Endothelial cell of umbilical vein (primary cell): ENCODE measurements around the gene NOL12. TPM values are rescaled to one million over a fixed set of nuclear protein-coding genes. Genes with fewer than 3 reads are reported as not detected.
"Not testable (repeated sequence)": the region's sequence is repeated elsewhere in the genome, so short reads cannot be mapped to it uniquely, and the experiment has no call there.

Experiments
- BruUV-seq: library from RNA; stranded (reverse); fragments of 400-500 nt; replicated peaks from 2 replicates; lab custom pipeline; 2021; lab: Mats Ljungman, UMichigan
- CTCF ChIA-PET: fragments of 300-600, 350-600 bp; sonication (Branson Sonifier 250); formaldehyde crosslinking; loops from one replicate; lab custom pipeline; 2021; ENCODE audit warnings: antibody characterized with exemption, inconsistent platforms; lab: Charles Lee
- POLR2A ChIA-PET: fragments of 300-600, 350-600 bp; sonication (Branson Sonifier 250); formaldehyde crosslinking; loops from one replicate; lab custom pipeline; 2021; ENCODE audit warnings: antibody characterized with exemption, inconsistent platforms; lab: Charles Lee
- DNase-seq: peaks from one replicate; pipeline ENCODE4 v3.0.0-alpha.2; 2011; ENCODE audit warnings: low read depth, low spot score
- FAIRE-seq: peaks from 2 replicates; lab custom pipeline; 2011; peaks lifted over from hg19 to GRCh38; lab: Jason Lieb, UNC
- H2AFZ ChIP-seq: 2 replicates; pipeline ENCODE4 v1.6.0; 2012; ENCODE audit warnings: low read depth, low read length, control low read depth, inconsistent platforms
- H3K27ac ChIP-seq: 2 replicates; pipeline ENCODE4 v1.5.1; 2011; ENCODE audit warnings: low read depth, mild to moderate bottlenecking, control low read depth, low read length, moderate library complexity; ENCODE audit not compliant: insufficient read depth
- H3K27me3 ChIP-seq, 2 experiments: 2 replicates each; pipeline versions ENCODE4 v1.6.0 to v1.6.1; 2011; ENCODE audit warnings: low read length in 2 of 2, mixed read lengths in 1 of 2; ENCODE audit not compliant: control insufficient read depth in 2 of 2, insufficient read depth in 2 of 2
- H3K36me3 ChIP-seq, 2 experiments: 2 replicates in 1 of 2; 3 replicates in 1 of 2; pipeline ENCODE4 v1.5.1; 2011; ENCODE audit warnings: low read length in 2 of 2, mild to moderate bottlenecking in 1 of 2, moderate library complexity in 1 of 2; ENCODE audit not compliant: control insufficient read depth in 2 of 2, insufficient read depth in 2 of 2; ENCODE audit errors: extremely low read depth in 1 of 2
- H3K4me1 ChIP-seq: 3 replicates; pipeline ENCODE4 v1.5.1; 2011; ENCODE audit warnings: mild to moderate bottlenecking, low read length; ENCODE audit not compliant: control insufficient read depth, insufficient read depth; ENCODE audit errors: extremely low read depth
- H3K4me2 ChIP-seq: 2 replicates; pipeline ENCODE4 v1.6.1; 2011; ENCODE audit warnings: low read length, control low read depth, mixed read lengths; ENCODE audit not compliant: insufficient read depth
- H3K4me3 ChIP-seq, 3 experiments: fragments of 200-600 bp in 1 of 3; sonication (generic), shearing (Covaris generic) in 1 of 3; replicated peaks in 1 of 3; 2 replicates each; pipeline ENCODE4 v1.5.1; 2011 to 2016; ENCODE audit warnings: control low read depth in 3 of 3, low read length in 3 of 3, mild to moderate bottlenecking in 2 of 3, inconsistent platforms in 1 of 3, low read depth in 1 of 3, moderate library complexity in 1 of 3; ENCODE audit not compliant: insufficient read depth in 1 of 3
- H3K79me2 ChIP-seq: 2 replicates; pipeline ENCODE4 v1.6.0; 2012; ENCODE audit warnings: low read length, inconsistent platforms; ENCODE audit not compliant: control insufficient read depth, insufficient read depth
- H3K9ac ChIP-seq: replicated peaks from 2 replicates; pipeline ENCODE3; 2011; ENCODE audit warnings: low read length, control low read depth; ENCODE audit not compliant: insufficient read depth; ENCODE audit errors: extremely low read depth
- H3K9me1 ChIP-seq: replicated peaks from 3 replicates; pipeline ENCODE4 v1.6.0; 2011; ENCODE audit warnings: mild to moderate bottlenecking, low read length; ENCODE audit not compliant: control insufficient read depth, insufficient read depth; ENCODE audit errors: extremely low read depth
- H3K9me3 ChIP-seq: replicated peaks from 2 replicates; pipeline ENCODE4 v1.5.1; 2012; ENCODE audit warnings: low read length, inconsistent platforms; ENCODE audit not compliant: control insufficient read depth, insufficient read depth
- H4K20me1 ChIP-seq: replicated peaks from 2 replicates; pipeline ENCODE3; 2011; ENCODE audit warnings: mild to moderate bottlenecking, low read length; ENCODE audit not compliant: control insufficient read depth, insufficient read depth; ENCODE audit errors: extremely low read depth
- CTCF ChIP-seq, 2 donors: IDR thresholded peaks; 1 replicate in 1 of 2; 2 replicates in 1 of 2; pipeline ENCODE4 v1.5.1; 2011; ENCODE audit warnings: low read length in 2 of 2, mild to moderate bottlenecking in 2 of 2, moderate library complexity in 2 of 2, control low read depth in 1 of 2, inconsistent platforms in 1 of 2, low read depth in 1 of 2; ENCODE audit not compliant: insufficient read depth in 1 of 2; ENCODE audit errors: extremely low read depth in 1 of 2
- EZH2 ChIP-seq: IDR thresholded peaks from 2 replicates; pipeline ENCODE4 v1.6.1; 2012; ENCODE audit warnings: borderline replicate concordance, low read depth, mild to moderate bottlenecking, moderate library complexity, low read length, inconsistent platforms; ENCODE audit not compliant: severe bottlenecking
- FOS ChIP-seq: IDR thresholded peaks from 2 replicates; pipeline ENCODE4 v1.6.1; 2011; ENCODE audit warnings: mild to moderate bottlenecking, low read length, moderate library complexity, borderline replicate concordance; ENCODE audit not compliant: insufficient read depth
- GATA2 ChIP-seq: IDR thresholded peaks from 2 replicates; pipeline ENCODE4 v1.7.0; 2011; ENCODE audit warnings: low read depth, mild to moderate bottlenecking, moderate library complexity, mixed read lengths, low read length; ENCODE audit not compliant: insufficient read length, insufficient read depth
- JUN ChIP-seq: IDR thresholded peaks from 2 replicates; pipeline ENCODE4 v1.6.1; 2011; ENCODE audit warnings: borderline replicate concordance, low read depth; ENCODE audit not compliant: insufficient read length, insufficient read depth
- MAX ChIP-seq: IDR thresholded peaks from 2 replicates; pipeline ENCODE4 v1.6.1; 2011; ENCODE audit not compliant: insufficient read depth, insufficient read length
- MYC ChIP-seq: IDR thresholded peaks from one replicate; pipeline ENCODE4 v1.6.1; 2011; ENCODE audit warnings: mild to moderate bottlenecking, low read depth, low read length
- POLR2AphosphoS5 ChIP-seq: IDR thresholded peaks from 2 replicates; pipeline ENCODE4 v1.6.1; 2012; ENCODE audit warnings: low read depth, mild to moderate bottlenecking, control low read depth, low read length, moderate library complexity; ENCODE audit not compliant: insufficient read depth
- dilution Hi-C: fragments of 300-500 bp; cut with MboI; formaldehyde crosslinking; loops from one replicate; pipeline ENCODE4 v1.15.0; 2019; ENCODE audit warnings: low sequenced_read_pairs; ENCODE audit not compliant: extremely low pct_ligation_motif_present
- intact Hi-C: fragments of 100-400 bp; cut with micrococcal nuclease; formaldehyde crosslinking; loops from one replicate; pipeline ENCODE4 v1.10.0; 2022
- polyA plus RNA-seq, 4 experiments: library from polyadenylated mRNA; depleted of rRNA in 3 of 4; stranded (reverse) in 3 of 4; unstranded in 1 of 4; fragments of >200 nt; gene quantifications; 2 replicates each; pipeline versions ENCODE4 v1.2.1 to v1.2.3, GENCODE V29; 2011 to 2012; ENCODE audit warnings: missing spikeins in 1 of 4
- total RNA-seq: library from RNA; stranded (reverse); gene quantifications from 2 replicates; pipeline ENCODE4 v1.2.3, GENCODE V29; 2021

Gene NOL12
- total and polyA plus RNA-seq, 2 donors (not counting 3 experiments of a cell fraction or from before 2014, with no cell fraction given) = 23.2 to 29.1 TPM

- intact Hi-C loops = no loop called here
- Histone ChIP-seq H3K27me3 (no peaks in the 10 kb centered on the region), H3K4me3 (no peak overlapping the region), H3K36me3 (no peaks in the 10 kb centered on the region), H3K9me3 (no peaks in the 10 kb centered on the region), H3K27ac (no peak overlapping the region), H2AFZ (no peak overlapping the region), H3K4me1 (peaks cover 17% of the 10 kb centered on the region), H3K9me1 (no peaks in the 10 kb centered on the region), H3K4me2 (no peak overlapping the region), H3K9ac (no peak overlapping the region), H4K20me1 (no peaks in the 10 kb centered on the region), H3K79me2 (peaks cover 12% of the 10 kb centered on the region)
- FAIRE-seq (no peak), DNase-seq (no peak)
- dilution Hi-C loops = no loop called here
- no TSS peak for BruUV-seq
- CTCF ChIA-PET = no interaction called here
- TF ChIP-seq JUN (no peak), MYC (no peak), GATA2 (no peak), POLR2AphosphoS5 (no peak), MAX (no peak), EZH2 (no peak), FOS (no peak), CTCF (IDR thresholded peaks at IDR 0.05; ENCODE audit: extremely low read depth in 1 of 2, insufficient read depth in 1 of 2, low read depth in 1 of 2, low read length in 2 of 2) (no peak)
- POLR2A ChIA-PET = no interaction called here
Measured at GRCh38 chr22:37655252-37655563, 30.9 kb upstream of the NOL12 start.

GRCh38 chr22:37656583-37656982, 29.6 kb upstream of the NOL12 start:
- H4K20me1 ChIP-seq, H2AFZ ChIP-seq, H3K36me3 ChIP-seq, dilution Hi-C loops, DNase-seq, H3K4me3 ChIP-seq, H3K4me2 ChIP-seq, H3K9ac ChIP-seq, FAIRE-seq, H3K9me1 ChIP-seq, intact Hi-C loops, BruUV-seq, H3K27me3 ChIP-seq, H3K9me3 ChIP-seq, H3K27ac ChIP-seq: not testable (repeated sequence)
- Histone ChIP-seq H3K4me1 (peaks cover 17% of the 10 kb centered on the region), H3K79me2 (peaks cover 23% of the 10 kb centered on the region)
- POLR2A ChIA-PET = interaction anchor here (0.6 kb wide), 1 partner anchor 25 kb away, joined by 3 read pairs; no protein-coding TSS in a partner anchor
- CTCF ChIA-PET = interaction anchor here (1.1 kb wide), 1 partner anchor 13 kb away, joined by 3 read pairs; no protein-coding TSS in a partner anchor
